Pancreas (tissue), 10 donors: ENCODE results near the gene AP1B1. TPM values are rescaled to one million over a fixed set of nuclear protein-coding genes. Genes with fewer than 3 reads are reported as not detected.

Experiments
- ATAC-seq, 4 donors: fragments of 200-7000 bp; cut with Tn5 transposase; one replicate each; pipeline versions ENCODE4 v1.8.0 to v1.9.1; 2020; ENCODE audit warnings: mild to moderate bottlenecking in 4 of 4, moderate library complexity in 4 of 4
- DNase-seq, 6 donors: peaks; one replicate each; pipeline ENCODE4 v3.0.0-alpha.2; 2020
- FAIRE-seq: peaks from 2 replicates; lab custom pipeline; 2012; peaks lifted over from hg19 to GRCh38; lab: Jason Lieb, UNC
- H3K27ac ChIP-seq, 4 donors: fragments of 200-600 bp; sonication (generic); 1 replicate in 3 of 4; 2 replicates in 1 of 4; pipeline versions ENCODE4 v1.5.0 to v1.8.0; 2020
- H3K27me3 ChIP-seq, 4 donors: fragments of 200-600 bp; one replicate each; pipeline ENCODE4 v1.8.0; 2021
- H3K36me3 ChIP-seq, 3 donors: fragments of 200-600 bp; sonication (generic) in 1 of 3; one replicate each; pipeline versions ENCODE4 v1.5.0 to v1.8.0; 2020 to 2021
- H3K4me1 ChIP-seq, 3 donors: fragments of 200-600 bp; one replicate each; pipeline ENCODE4 v1.8.0; 2021
- H3K4me3 ChIP-seq, 4 donors: fragments of 200-600 bp; sonication (generic) in 2 of 4; one replicate each; pipeline versions ENCODE4 v1.5.0 to v1.8.0; 2020 to 2021
- H3K9me3 ChIP-seq, 4 donors: fragments of 200-600 bp; one replicate each; pipeline ENCODE4 v1.8.0; 2021
- CTCF ChIP-seq, 4 donors: fragments of 200-600 bp; sonication (generic) in 3 of 4; IDR thresholded peaks; one replicate each; pipeline versions ENCODE4 v1.5.0 to v1.8.0; 2021; ENCODE audit warnings: antibody characterized with exemption in 4 of 4
- WGBS, 2 donors: extraction: QIAGEN DNeasy Blood & Tissue Kit; methylation state at CpG; one replicate each; pipeline ENCODE4 v1.1.7; 2013; 5-methylcytosine and 5-hydroxymethylcytosine counted together
- intact Hi-C, 3 donors: fragments of 100-400 bp; cut with DNase I; formaldehyde crosslinking; loops; one replicate each; pipeline versions ENCODE4 v1.11.1 to v1.14.2; 2022
- polyA plus RNA-seq, 2 donors: library from polyadenylated mRNA; stranded (reverse); fragments of 200-250 nt; gene quantifications; one replicate each; pipeline ENCODE4 v1.2.3, GENCODE V29; 2013
- total RNA-seq, 6 donors: library from RNA; stranded (reverse); fragmentation: NEBNext Ultra II Directional in 4 of 6; extraction: Animal tissue kit (Norgen Biotek cat#: 25700) in 4 of 6; gene quantifications; one replicate each; pipeline versions ENCODE4 v1.2.1 to v1.2.4, GENCODE V29; 2021 to 2023
- donor health status: healthy with polysubstance abuse.
- donor health status: DM: no; HTN: no; CAD: no; lungs with moderate emphysema.
- donor health status: DM: no; HTN: no; CAD: no.
- donor health status: control.
- donor health status: control.
- donor health status: Bipolar disorder and iron deficiency.
- donor health status: DM: yes; HTN: yes; CAD: no.
- donor health status: DM: no; HTN: no; CAD: no.
- donor health status: DM: no; HTN: no; CAD: no.
- donor health status: DM: yes; HTN: yes; CAD: no.

The AP1B1 gene
- total and polyA plus RNA-seq, 8 donors = 27.5 to 49.9 (median 35.8) TPM

DNA sequence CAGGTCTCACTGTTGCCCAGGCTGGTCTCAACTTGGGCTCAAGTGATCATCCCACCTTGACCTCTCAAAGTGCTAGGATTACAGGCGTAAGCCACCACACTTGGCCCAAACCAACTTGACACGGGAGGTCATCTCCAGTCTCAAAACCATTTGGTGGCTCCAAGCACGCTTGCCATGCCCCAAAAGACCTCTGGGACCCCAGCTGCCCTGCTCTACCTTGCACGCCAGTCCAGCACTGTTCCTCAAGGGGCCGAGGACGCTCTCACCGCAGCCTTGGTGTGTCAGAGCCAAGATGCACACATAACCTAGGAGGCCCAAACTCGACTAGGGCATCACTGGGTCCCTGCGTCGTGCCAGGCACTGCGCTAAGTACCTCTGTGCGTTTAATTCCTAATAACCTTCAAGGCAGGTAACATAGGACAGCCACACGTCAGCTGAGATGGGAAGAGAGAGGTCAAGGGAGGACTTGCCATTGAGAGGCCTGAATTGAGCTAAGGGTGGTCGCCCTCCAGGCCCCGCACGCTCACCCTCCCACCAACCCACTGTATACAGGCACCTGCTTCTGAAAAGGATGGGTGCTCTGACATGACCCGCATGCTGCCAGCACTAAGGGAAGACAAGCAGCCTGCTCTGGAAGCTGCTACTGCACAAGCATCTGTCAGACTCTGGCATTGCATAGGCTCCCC is 86.5 kb downstream of the AP1B1 start:
- intact Hi-C loops = no loop called here
- H3K4me3 ChIP-seq = no peak overlapping the region
- peaks cover 0 to 9% (median 3%) of the 10 kb centered on the region in 3 donors for H3K4me1 ChIP-seq
- ATAC-seq = no peak
- WGBS, 2 donors = 74 to 80% methylated on average over 17 of the region's 17 CpGs
- peak overlapping the region in 3 of 4 donors; percentile 2 to 52 (median 31) for H3K27ac ChIP-seq
- no peaks in the 10 kb centered on the region for H3K9me3 ChIP-seq
- DNase-seq = peak in 1 of 6 donors; percentile 30
- H3K27me3 ChIP-seq = no peaks in the 10 kb centered on the region
- no peak for TF ChIP-seq CTCF (IDR thresholded peaks at IDR 0.05)
- FAIRE-seq = no peak
- peaks cover 19 to 42% (median 33%) of the 10 kb centered on the region in 3 donors for H3K36me3 ChIP-seq

- no peak overlapping the region for H3K27ac ChIP-seq
- DNase-seq = peak in 1 of 6 donors; percentile 22
- FAIRE-seq = no peak
- H3K36me3 ChIP-seq = peaks cover 22 to 50% (median 42%) of the 10 kb centered on the region in 3 donors
- no peaks in the 10 kb centered on the region for H3K27me3 ChIP-seq
- H3K9me3 ChIP-seq = no peaks in the 10 kb centered on the region
- 76 to 80% methylated on average over 10 of the region's 10 CpGs for WGBS, 2 donors
- intact Hi-C loops = no loop called here
- no peak for ATAC-seq
- H3K4me1 ChIP-seq = peaks cover 0 to 9% (median 3%) of the 10 kb centered on the region in 3 donors
- no peak for TF ChIP-seq CTCF (IDR thresholded peaks at IDR 0.05)
- H3K4me3 ChIP-seq = no peak overlapping the region
These were observed 87.4 kb downstream of the AP1B1 start for GRCh38 chr22:29300807-29301601.

- ATAC-seq = no peak
- Histone ChIP-seq H3K27ac (no peak overlapping the region), H3K36me3 (peaks cover 22 to 56% (median 46%) of the 10 kb centered on the region in 3 donors), H3K4me3 (no peak overlapping the region), H3K9me3 (no peaks in the 10 kb centered on the region), H3K27me3 (no peaks in the 10 kb centered on the region), H3K4me1 (peaks cover 0 to 9% (median 3%) of the 10 kb centered on the region in 3 donors)
- intact Hi-C loops = no loop called here
- 79 to 81% methylated on average over 4 of the region's 4 CpGs for WGBS, 2 donors
- DNase-seq = no peak
- FAIRE-seq = no peak
- TF ChIP-seq CTCF (IDR thresholded peaks at IDR 0.05) = no peak
These were observed 87.9 kb downstream of the AP1B1 start for GRCh38 chr22:29300467-29300806.

DNA sequence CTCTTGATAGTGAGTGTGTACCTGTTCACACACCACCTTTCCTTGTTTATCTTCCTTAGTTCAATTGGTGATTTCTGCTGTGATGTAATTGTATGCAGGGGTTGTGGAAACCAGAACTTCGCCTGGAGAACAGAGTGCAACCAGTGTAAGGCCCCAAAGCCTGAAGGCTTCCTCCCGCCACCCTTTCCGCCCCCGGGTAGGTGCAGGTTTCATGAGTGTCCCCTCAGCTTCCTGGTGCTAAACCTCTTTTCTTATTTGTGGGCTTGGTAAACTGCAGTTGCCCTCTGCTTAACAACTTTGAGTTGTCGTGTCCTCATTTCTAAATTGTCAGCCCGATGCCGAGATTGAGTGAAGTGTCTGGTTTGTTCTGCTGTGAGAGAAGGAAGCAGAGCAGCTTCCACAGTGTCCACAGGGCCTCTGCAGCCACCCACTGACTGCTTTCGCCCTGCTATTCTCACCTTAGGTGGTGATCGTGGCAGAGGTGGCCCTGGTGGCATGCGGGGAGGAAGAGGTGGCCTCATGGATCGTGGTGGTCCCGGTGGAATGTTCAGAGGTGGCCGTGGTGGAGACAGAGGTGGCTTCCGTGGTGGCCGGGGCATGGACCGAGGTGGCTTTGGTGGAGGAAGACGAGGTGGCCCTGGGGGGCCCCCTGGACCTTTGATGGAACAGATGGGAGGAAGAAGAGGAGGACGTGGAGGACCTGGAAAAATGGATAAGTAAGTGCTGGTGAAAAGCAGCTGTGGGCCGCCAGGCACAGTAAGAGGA is 89.1 kb downstream of the AP1B1 start:
- TF ChIP-seq CTCF (IDR thresholded peaks at IDR 0.05) = no peak
- Histone ChIP-seq H3K36me3 (peaks cover 22 to 67% (median 57%) of the 10 kb centered on the region in 3 donors), H3K4me1 (peaks cover 0 to 9% (median 3%) of the 10 kb centered on the region in 3 donors), H3K4me3 (no peak overlapping the region), H3K9me3 (no peaks in the 10 kb centered on the region), H3K27ac (no peak overlapping the region), H3K27me3 (no peaks in the 10 kb centered on the region)
- FAIRE-seq (no peak), ATAC-seq (no peak), DNase-seq (no peak)
- intact Hi-C loops = no loop called here
- 91 to 92% methylated on average over 19 of the region's 19 CpGs for WGBS, 2 donors
